ENCODE results near the gene TEKT3. TPM values are rescaled to one million over a fixed set of nuclear protein-coding genes. Genes with fewer than 3 reads are reported as not detected.

TEKT3 gene
- total RNA-seq, 1 experiment from 2014 or later, result not detected

DNA sequence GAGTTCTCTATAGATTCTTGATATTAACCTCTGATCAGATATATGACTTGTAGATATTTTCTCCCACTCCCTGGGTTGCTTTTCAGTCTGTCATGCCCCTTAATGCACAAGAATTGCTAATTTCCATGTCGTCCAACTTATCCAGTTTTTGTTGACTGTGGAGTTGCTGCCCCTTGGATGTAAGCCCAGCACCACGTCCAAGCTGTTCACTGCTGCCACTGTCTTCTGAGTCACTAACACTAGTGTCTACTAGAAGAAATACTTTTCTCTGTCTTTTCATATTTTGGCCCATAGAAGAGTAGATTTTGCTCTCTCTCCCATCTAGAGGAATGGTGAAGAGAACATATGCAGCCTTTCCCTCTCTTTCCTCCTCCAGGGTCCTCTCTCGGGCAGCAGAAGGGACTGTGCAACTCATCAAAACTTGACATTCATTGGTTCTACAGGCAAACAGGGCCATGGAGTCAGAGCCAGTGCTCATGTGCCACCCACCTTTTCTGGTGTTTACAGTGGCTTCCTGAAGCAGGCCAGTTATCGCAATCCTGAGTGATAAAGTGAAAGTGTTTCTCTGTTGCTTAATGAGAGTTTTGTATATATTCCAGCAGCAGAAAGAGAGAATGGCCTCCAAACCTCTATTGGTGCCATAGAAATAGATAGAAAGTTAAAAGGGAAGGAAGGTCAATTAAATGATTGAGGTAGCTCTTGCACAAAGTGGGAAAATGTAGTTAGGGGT lies 53.7 kb downstream of the TEKT3 start:
- no TSS peak for BruUV-seq (replicated peaks)
- no peak for DNase-seq
- intact Hi-C loops (cut with micrococcal nuclease; ENCODE audit: unreplicated experiment), result no loop called here
- no peaks in the 10 kb centered on the region; the same call in 1 of the 2 replicates for H3K27me3 ChIP-seq (ENCODE audit: insufficient read depth, low read depth)
- ChIA-PET POLR2A (ENCODE audit: unreplicated experiment) (no interaction called here), CTCF (no interaction called here)
- no peaks in the 10 kb centered on the region for H3K4me1 ChIP-seq (replicated peaks; ENCODE audit: insufficient read depth)
- no peak overlapping the region for H2AFZ ChIP-seq
- H3F3A ChIP-seq (ENCODE audit: insufficient read depth, low read depth), result no peaks in the 10 kb centered on the region
- H3K79me2 ChIP-seq (ENCODE audit: low read depth), result no peaks in the 10 kb centered on the region
- H3K9me3 ChIP-seq (ENCODE audit: insufficient read depth, low read depth), result no peaks in the 10 kb centered on the region
- H3K9me2 ChIP-seq (ENCODE audit: insufficient read depth), result no peaks in the 10 kb centered on the region
- H4K20me1 ChIP-seq (ENCODE audit: insufficient read depth), result no peaks in the 10 kb centered on the region
- H3K4me3 ChIP-seq, result no peak overlapping the region
- no peak for TF ChIP-seq EZH2 (IDR thresholded peaks at IDR 0.05; ENCODE audit: low read depth)
- no peak for TF ChIP-seq CTCF (conservative IDR thresholded peaks at IDR 0.05)
- H3K27ac ChIP-seq, result no peak overlapping the region
- H3K4me2 ChIP-seq, result no peak overlapping the region
- no peaks in the 10 kb centered on the region for H3K36me3 ChIP-seq (ENCODE audit: low read depth)

GRCh38 chr17:15285466-15285865 lies 55.9 kb downstream of the TEKT3 start:
- H3K4me2 ChIP-seq, result no peak overlapping the region
- H3F3A ChIP-seq (ENCODE audit: insufficient read depth, low read depth), result no peaks in the 10 kb centered on the region
- no peaks in the 10 kb centered on the region; the same call in 1 of the 2 replicates for H3K27me3 ChIP-seq (ENCODE audit: insufficient read depth, low read depth)
- no peak overlapping the region for H3K4me3 ChIP-seq
- no peak overlapping the region for H3K27ac ChIP-seq
- H3K4me1 ChIP-seq (replicated peaks; ENCODE audit: insufficient read depth), result no peaks in the 10 kb centered on the region
- no peaks in the 10 kb centered on the region for H3K36me3 ChIP-seq (ENCODE audit: low read depth)
- no peak for DNase-seq
- no peaks in the 10 kb centered on the region for H3K9me3 ChIP-seq (ENCODE audit: insufficient read depth, low read depth)
- TF ChIP-seq EZH2 (IDR thresholded peaks at IDR 0.05; ENCODE audit: low read depth) (no peak), CTCF (conservative IDR thresholded peaks at IDR 0.05) (no peak)
- intact Hi-C loops (cut with micrococcal nuclease; ENCODE audit: unreplicated experiment), result no loop called here
- no peak overlapping the region for H2AFZ ChIP-seq
- POLR2A ChIA-PET (ENCODE audit: unreplicated experiment), result no interaction called here
- no peaks in the 10 kb centered on the region for H3K79me2 ChIP-seq (ENCODE audit: low read depth)
- no peaks in the 10 kb centered on the region for H3K9me2 ChIP-seq (ENCODE audit: insufficient read depth)
- no TSS peak for BruUV-seq (replicated peaks)
- CTCF ChIA-PET, result no interaction called here
- no peaks in the 10 kb centered on the region for H4K20me1 ChIP-seq (ENCODE audit: insufficient read depth)

GRCh38 chr17:15284537-15284936 lies 56.9 kb downstream of the TEKT3 start:
- ChIA-PET POLR2A (ENCODE audit: unreplicated experiment) (no interaction called here), CTCF (no interaction called here)
- H4K20me1 ChIP-seq (ENCODE audit: insufficient read depth), result no peaks in the 10 kb centered on the region
- no peak overlapping the region for H3K4me3 ChIP-seq
- H3K36me3 ChIP-seq (ENCODE audit: low read depth), result no peaks in the 10 kb centered on the region
- DNase-seq, result no peak
- no peaks in the 10 kb centered on the region for H3K9me2 ChIP-seq (ENCODE audit: insufficient read depth)
- no peaks in the 10 kb centered on the region for H3F3A ChIP-seq (ENCODE audit: insufficient read depth, low read depth)
- intact Hi-C loops (cut with micrococcal nuclease; ENCODE audit: unreplicated experiment), result no loop called here
- H3K4me2 ChIP-seq, result no peak overlapping the region
- no TSS peak for BruUV-seq (replicated peaks)
- no peak for TF ChIP-seq EZH2 (IDR thresholded peaks at IDR 0.05; ENCODE audit: low read depth)
- no peak for TF ChIP-seq CTCF (conservative IDR thresholded peaks at IDR 0.05)
- H2AFZ ChIP-seq, result no peak overlapping the region
- H3K27me3 ChIP-seq (ENCODE audit: insufficient read depth, low read depth), result no peaks in the 10 kb centered on the region; the same call in 1 of the 2 replicates
- H3K79me2 ChIP-seq (ENCODE audit: low read depth), result no peaks in the 10 kb centered on the region
- no peaks in the 10 kb centered on the region for H3K4me1 ChIP-seq (replicated peaks; ENCODE audit: insufficient read depth)
- no peak overlapping the region for H3K27ac ChIP-seq
- H3K9me3 ChIP-seq (ENCODE audit: insufficient read depth, low read depth), result no peaks in the 10 kb centered on the region
